Brain microvascular endothelial cell (primary cell): ENCODE data around the gene FAM163B.

Experiments used
- DNase-seq: peaks from one replicate; pipeline ENCODE4 v3.0.0-alpha.2; 2020
- H3K27ac ChIP-seq: fragments of 250-450 bp; sonication (Bioruptor Pico); 2 replicates; pipeline ENCODE4 v1.5.1; 2020; ENCODE audit warnings: mild to moderate bottlenecking, moderate library complexity
- H3K27me3 ChIP-seq: fragments of 250-450 bp; sonication (Bioruptor Pico); replicated peaks from 2 replicates; pipeline ENCODE4 v1.5.1; 2020; ENCODE audit warnings: mild to moderate bottlenecking
- H3K36me3 ChIP-seq: fragments of 250-450 bp; sonication (Bioruptor Pico); replicated peaks from 2 replicates; pipeline ENCODE4 v1.5.1; 2020; ENCODE audit warnings: mild to moderate bottlenecking
- H3K4me3 ChIP-seq: 2 replicates; pipeline ENCODE4 v1.5.1; 2011; ENCODE audit warnings: low read depth, mild to moderate bottlenecking, control low read depth, low read length, moderate library complexity
- in situ Hi-C: cut with HindIII; loops from 2 replicates; pipeline ENCODE4 v1.10.0; 2017; ENCODE audit warnings: low sequenced_read_pairs, low pct_ligation_motif_present
- TF ChIP-seq, protein P1 (sequence below): IDR thresholded peaks from 2 replicates; pipeline ENCODE4 v1.5.1; 2011; ENCODE audit warnings: low read depth, mild to moderate bottlenecking, moderate library complexity, low read length, control low read depth, inconsistent platforms; ENCODE audit errors: missing control alignments

Gene FAM163B

GRCh38 chr9:133558191-133559126, 50.7 kb downstream of the FAM163B start:
- TF ChIP-seq, protein P1, sequence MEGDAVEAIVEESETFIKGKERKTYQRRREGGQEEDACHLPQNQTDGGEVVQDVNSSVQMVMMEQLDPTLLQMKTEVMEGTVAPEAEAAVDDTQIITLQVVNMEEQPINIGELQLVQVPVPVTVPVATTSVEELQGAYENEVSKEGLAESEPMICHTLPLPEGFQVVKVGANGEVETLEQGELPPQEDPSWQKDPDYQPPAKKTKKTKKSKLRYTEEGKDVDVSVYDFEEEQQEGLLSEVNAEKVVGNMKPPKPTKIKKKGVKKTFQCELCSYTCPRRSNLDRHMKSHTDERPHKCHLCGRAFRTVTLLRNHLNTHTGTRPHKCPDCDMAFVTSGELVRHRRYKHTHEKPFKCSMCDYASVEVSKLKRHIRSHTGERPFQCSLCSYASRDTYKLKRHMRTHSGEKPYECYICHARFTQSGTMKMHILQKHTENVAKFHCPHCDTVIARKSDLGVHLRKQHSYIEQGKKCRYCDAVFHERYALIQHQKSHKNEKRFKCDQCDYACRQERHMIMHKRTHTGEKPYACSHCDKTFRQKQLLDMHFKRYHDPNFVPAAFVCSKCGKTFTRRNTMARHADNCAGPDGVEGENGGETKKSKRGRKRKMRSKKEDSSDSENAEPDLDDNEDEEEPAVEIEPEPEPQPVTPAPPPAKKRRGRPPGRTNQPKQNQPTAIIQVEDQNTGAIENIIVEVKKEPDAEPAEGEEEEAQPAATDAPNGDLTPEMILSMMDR: no peak
- peaks cover 2% of the 10 kb centered on the region for H3K27me3 ChIP-seq
- peak; percentile 79 for DNase-seq
- H3K36me3 ChIP-seq: no peaks in the 10 kb centered on the region
- in situ Hi-C loops: no loop called here
- no peak overlapping the region for H3K27ac ChIP-seq
- H3K4me3 ChIP-seq: no peak overlapping the region

DNA sequence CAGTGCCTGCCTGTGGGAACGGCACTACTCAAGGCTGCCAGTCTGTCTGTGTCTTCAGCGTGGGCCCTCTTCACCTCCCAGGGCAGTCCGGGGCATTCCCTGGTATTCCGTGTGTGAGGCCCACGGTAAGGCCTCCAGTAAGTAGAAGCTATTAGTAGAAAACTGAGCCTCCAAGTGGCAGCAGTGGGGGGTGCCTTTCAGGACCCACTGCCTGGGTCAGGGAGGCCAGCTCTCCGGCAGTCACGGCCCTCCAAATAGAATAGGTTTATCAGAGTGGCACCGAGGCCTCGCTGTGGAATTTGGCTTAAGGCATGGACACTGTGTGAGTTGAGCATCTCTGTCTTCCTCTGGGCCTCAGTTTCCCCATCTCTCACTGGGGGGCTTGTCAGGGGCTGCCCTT, 51.6 kb downstream of the FAM163B start:
- in situ Hi-C loops: no loop called here
- Histone ChIP-seq H3K27ac (no peak overlapping the region), H3K4me3 (no peak overlapping the region), H3K36me3 (no peaks in the 10 kb centered on the region), H3K27me3 (no peaks in the 10 kb centered on the region)
- TF ChIP-seq, protein P1: no peak
- DNase-seq: no peak

DNA sequence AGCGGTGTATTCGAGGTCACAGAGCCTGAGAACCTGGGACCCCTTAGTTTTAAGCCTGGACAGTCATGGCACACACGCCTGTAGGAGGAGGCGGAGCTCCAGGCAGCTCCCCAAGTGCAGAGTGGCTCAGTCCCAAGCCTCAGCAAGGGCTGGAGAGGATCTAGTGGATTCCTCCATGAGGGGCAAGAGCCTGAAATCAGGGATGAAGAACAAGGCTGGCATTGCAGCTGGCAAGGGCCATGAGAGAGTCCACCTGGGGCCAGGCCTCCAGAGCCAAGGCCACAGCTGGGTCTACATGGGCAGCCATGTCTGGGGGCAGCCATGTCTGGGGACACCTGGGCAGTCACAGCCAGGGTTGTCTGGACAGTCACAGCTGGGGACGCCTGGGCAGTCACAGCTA, 52.8 kb downstream of the FAM163B start:
- no peaks in the 10 kb centered on the region for H3K27me3 ChIP-seq
- in situ Hi-C loops: no loop called here
- H3K36me3 ChIP-seq: no peaks in the 10 kb centered on the region
- DNase-seq: no peak
- TF ChIP-seq, protein P1: no peak
- H3K4me3 ChIP-seq: no peak overlapping the region
- no peak overlapping the region for H3K27ac ChIP-seq

DNA sequence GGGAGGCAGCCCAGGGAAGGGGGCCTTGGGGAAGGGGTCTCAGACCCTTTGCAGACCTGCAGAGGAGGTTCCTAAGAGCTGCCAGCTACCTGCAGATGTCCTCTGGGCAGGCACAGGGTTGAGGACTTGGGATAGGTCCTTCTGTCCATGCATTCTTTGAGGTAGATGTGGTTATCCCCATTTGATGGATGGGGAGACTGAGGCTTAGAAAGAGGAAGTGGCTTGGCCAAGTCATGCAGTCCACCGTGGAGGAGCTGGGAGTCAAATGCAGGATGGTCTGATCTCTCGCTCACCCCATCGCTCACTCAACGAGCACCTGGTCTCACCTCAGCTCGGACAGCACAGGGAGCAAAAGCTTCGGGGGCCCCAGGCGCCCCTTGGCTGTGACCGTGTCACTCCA, 54.5 kb downstream of the FAM163B start:
- H3K27ac ChIP-seq: no peak overlapping the region
- H3K27me3 ChIP-seq: no peaks in the 10 kb centered on the region
- no peak for DNase-seq
- TF ChIP-seq, protein P1: no peak
- in situ Hi-C loops: no loop called here
- H3K36me3 ChIP-seq: no peaks in the 10 kb centered on the region
- no peak overlapping the region for H3K4me3 ChIP-seq

DNA sequence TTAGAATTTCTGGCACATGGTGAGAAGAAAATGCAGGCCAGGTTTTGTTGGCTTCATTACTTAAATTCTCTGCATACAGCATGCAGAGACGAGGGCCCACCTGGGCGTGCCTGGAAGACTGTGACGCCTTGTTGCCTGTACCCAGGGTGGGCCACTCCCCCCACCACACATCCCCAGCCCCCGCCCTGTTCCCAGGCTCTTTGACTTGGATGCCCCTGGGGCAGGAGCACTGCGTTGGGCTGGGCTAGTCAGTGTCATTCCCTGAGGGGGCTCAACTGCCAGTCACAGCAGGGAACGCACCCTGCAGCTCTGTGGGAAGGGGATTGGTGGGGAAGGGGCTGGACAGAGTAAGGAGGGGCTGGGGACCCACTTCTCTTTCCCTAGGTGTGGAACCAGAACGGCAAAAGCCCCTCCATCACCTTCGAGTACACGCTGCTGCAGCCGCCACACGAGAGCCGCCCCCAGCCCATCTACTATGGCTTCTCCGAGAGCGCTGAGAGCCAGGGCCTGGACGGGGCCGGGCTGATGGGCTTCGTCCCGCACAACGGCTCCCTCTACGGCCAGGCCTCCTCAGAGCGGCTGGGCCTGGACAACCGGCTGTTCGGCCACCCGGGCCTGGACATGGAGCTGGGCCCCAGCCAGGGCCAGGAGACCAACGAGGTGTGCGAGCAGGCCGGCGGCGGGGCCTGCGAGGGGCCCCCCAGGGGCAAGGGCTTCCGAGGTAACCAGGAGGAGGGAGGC, 55.0 kb downstream of the FAM163B start:
- DNase-seq: no peak
- no peak overlapping the region for H3K27ac ChIP-seq
- no peaks in the 10 kb centered on the region for H3K27me3 ChIP-seq
- no peaks in the 10 kb centered on the region for H3K36me3 ChIP-seq
- in situ Hi-C loops: no loop called here
- no peak overlapping the region for H3K4me3 ChIP-seq
- TF ChIP-seq, protein P1: no peak
